AG04450 (cell line): ENCODE measurements around the gene DMBT1. TPM values are rescaled to one million over a fixed set of nuclear protein-coding genes. Genes with fewer than 3 reads are reported as not detected.

Source experiments
- CTCF ChIA-PET: fragments of 300-600, 350-600 bp; formaldehyde crosslinking; extraction: SDS; loops from one replicate; lab custom pipeline; 2022; ENCODE audit warnings: antibody characterized with exemption, inconsistent platforms; lab: Charles Lee
- POLR2A ChIA-PET: fragments of 350-600 bp; formaldehyde crosslinking; extraction: SDS; loops from one replicate; lab custom pipeline; 2021; ENCODE audit warnings: antibody characterized with exemption, inconsistent platforms; lab: Yijun Ruan, JAX
- DNase-seq: peaks from one replicate; pipeline ENCODE4 v3.0.0-alpha.2; 2011; ENCODE audit warnings: low read depth, low spot score
- H3K27ac ChIP-seq: one replicate; pipeline ENCODE4 v1.5.1; 2012; ENCODE audit warnings: low read depth, low read length, control low read depth
- H3K27me3 ChIP-seq: one replicate; pipeline ENCODE4 v1.6.0; 2012; ENCODE audit warnings: low read length; ENCODE audit not compliant: control insufficient read depth, insufficient read depth
- H3K4me3 ChIP-seq: 2 replicates; pipeline ENCODE4 v1.5.1; 2011; ENCODE audit warnings: mild to moderate bottlenecking, low read depth, low read length, control low read depth
- H3K9me3 ChIP-seq: 2 replicates; pipeline ENCODE4 v1.5.1; 2012; ENCODE audit warnings: low read length; ENCODE audit not compliant: control insufficient read depth, insufficient read depth
- CTCF ChIP-seq: IDR thresholded peaks from 2 replicates; pipeline ENCODE4 v1.5.1; 2011; ENCODE audit warnings: low read depth, low read length, control low read depth, inconsistent platforms
- polyA plus RNA-seq: library from polyadenylated mRNA; depleted of rRNA; stranded (reverse); fragments of >200 nt; gene quantifications from 2 replicates; pipeline ENCODE4 v1.2.3, GENCODE V29; 2011

Gene DMBT1
- polyA plus RNA-seq, 1 experiment = not detected

- ChIA-PET POLR2A (no interaction called here), CTCF (no interaction called here)
- no peak for TF ChIP-seq CTCF
- no peak for DNase-seq
- Histone ChIP-seq H3K4me3 (no peak overlapping the region), H3K27me3 (no peaks in the 10 kb centered on the region), H3K27ac (no peak overlapping the region), H3K9me3 (no peaks in the 10 kb centered on the region)
Observed at GRCh38 chr10:122669045-122669444, 108.5 kb downstream of the DMBT1 start.

GRCh38 chr10:122669842-122670241, 109.3 kb downstream of the DMBT1 start:
- H3K4me3 ChIP-seq = no peak overlapping the region
- H3K9me3 ChIP-seq = no peaks in the 10 kb centered on the region
- CTCF ChIA-PET = no interaction called here

GRCh38 chr10:122671355-122671754, 110.8 kb downstream of the DMBT1 start:
- CTCF ChIA-PET = no interaction called here

More at GRCh38 chr10:122669842-122670241, 109.3 kb downstream of the DMBT1 start:
- POLR2A ChIA-PET = no interaction called here
- no peak for TF ChIP-seq CTCF
- DNase-seq = no peak
- Histone ChIP-seq H3K27ac (no peak overlapping the region), H3K27me3 (no peaks in the 10 kb centered on the region)

GRCh38 chr10:122672655-122673054, 112.1 kb downstream of the DMBT1 start:
- Histone ChIP-seq H3K27ac (no peak overlapping the region), H3K9me3 (no peaks in the 10 kb centered on the region), H3K4me3 (no peak overlapping the region), H3K27me3 (no peaks in the 10 kb centered on the region)
- POLR2A ChIA-PET = no interaction called here
- no peak for TF ChIP-seq CTCF
- no peak for DNase-seq
- CTCF ChIA-PET = interaction anchor here (1.2 kb wide), 1 partner anchor 107 kb away, joined by 3 read pairs; no protein-coding TSS in a partner anchor

More at GRCh38 chr10:122671355-122671754, 110.8 kb downstream of the DMBT1 start:
- no peak for TF ChIP-seq CTCF
- POLR2A ChIA-PET = no interaction called here
- H3K27me3 ChIP-seq = no peaks in the 10 kb centered on the region
- H3K27ac ChIP-seq = no peak overlapping the region
- no peak overlapping the region for H3K4me3 ChIP-seq
- no peak for DNase-seq
- H3K9me3 ChIP-seq = no peaks in the 10 kb centered on the region

- H3K27me3 ChIP-seq = no peaks in the 10 kb centered on the region
Observed at GRCh38 chr10:122673269-122673668, 112.7 kb downstream of the DMBT1 start.

More at GRCh38 chr10:122673269-122673668, 112.7 kb downstream of the DMBT1 start:
- DNase-seq = no peak
- Histone ChIP-seq H3K27ac (no peak overlapping the region), H3K9me3 (no peaks in the 10 kb centered on the region), H3K4me3 (no peak overlapping the region)
- no peak for TF ChIP-seq CTCF
- ChIA-PET POLR2A (no interaction called here), CTCF (interaction anchor here (1.2 kb wide), 1 partner anchor 108 kb away, joined by 3 read pairs; no protein-coding TSS in a partner anchor)
